Fibroblast of lung (primary cell): ENCODE measurements around the gene FOXP2. TPM values are rescaled to one million over a fixed set of nuclear protein-coding genes. Genes with fewer than 3 reads are reported as not detected.
A peak's percentile ranks its signal among the peaks of the same experiment; 100 is the strongest.

ENCODE experiments used
- DNase-seq, 2 donors: peaks; one replicate each; pipeline versions ENCODE4 v3.0.0 to v3.0.0-alpha.2; 2010; ENCODE audit warnings: low read depth in 2 of 2
- H2AFZ ChIP-seq: 2 replicates; pipeline ENCODE4 v1.5.1; 2012; ENCODE audit warnings: low read length, control low read depth, inconsistent platforms
- H3K27ac ChIP-seq: 2 replicates; pipeline ENCODE4 v1.5.1; 2011; ENCODE audit warnings: low read length, control low read depth; ENCODE audit not compliant: insufficient read depth
- H3K27me3 ChIP-seq: 2 replicates; pipeline ENCODE4 v1.5.1; 2011; ENCODE audit warnings: mild to moderate bottlenecking, low read length; ENCODE audit not compliant: control insufficient read depth, insufficient read depth
- H3K36me3 ChIP-seq: 2 replicates; pipeline ENCODE4 v1.5.1; 2011; ENCODE audit warnings: low read length; ENCODE audit not compliant: control insufficient read depth, insufficient read depth
- H3K4me1 ChIP-seq: 2 replicates; pipeline ENCODE4 v1.5.1; 2011; ENCODE audit warnings: low read length; ENCODE audit not compliant: control insufficient read depth, insufficient read depth; ENCODE audit errors: extremely low read depth
- H3K4me2 ChIP-seq: 2 replicates; pipeline ENCODE4 v1.5.1; 2011; ENCODE audit warnings: low read length, control low read depth; ENCODE audit not compliant: insufficient read depth; ENCODE audit errors: extremely low read depth
- H3K4me3 ChIP-seq, 4 experiments: fragments of 200-600 bp in 1 of 4; sonication (generic) in 1 of 4; replicated peaks in 1 of 4; 2 replicates each; pipeline ENCODE4 v1.5.1; 2011 to 2016; ENCODE audit warnings: low read length in 4 of 4, low read depth in 3 of 4, mild to moderate bottlenecking in 3 of 4, control low read depth in 2 of 4, inconsistent platforms in 1 of 4, mixed read lengths in 1 of 4; ENCODE audit not compliant: insufficient read depth in 1 of 4; ENCODE audit errors: control extremely low read depth in 1 of 4
- H3K79me2 ChIP-seq: 2 replicates; pipeline ENCODE4 v1.5.1; 2012; ENCODE audit warnings: mild to moderate bottlenecking, low read length, inconsistent platforms; ENCODE audit not compliant: control insufficient read depth, insufficient read depth
- H3K9ac ChIP-seq: 2 replicates; pipeline ENCODE4 v1.5.1; 2011; ENCODE audit warnings: mild to moderate bottlenecking, low read length, control low read depth; ENCODE audit not compliant: insufficient read depth
- H3K9me3 ChIP-seq: 2 replicates; pipeline ENCODE4 v1.5.1; 2012; ENCODE audit warnings: low read depth, low read length; ENCODE audit not compliant: control insufficient read depth, insufficient read depth
- H4K20me1 ChIP-seq: 2 replicates; pipeline ENCODE4 v1.5.1; 2011; ENCODE audit warnings: low read length; ENCODE audit not compliant: control insufficient read depth, insufficient read depth; ENCODE audit errors: extremely low read depth
- CTCF ChIP-seq, 2 donors: IDR thresholded peaks in 1 of 2; conservative IDR thresholded peaks in 1 of 2; 1 replicate in 1 of 2; 2 replicates in 1 of 2; pipeline ENCODE4 v1.5.1; 2011 to 2012; ENCODE audit warnings: low read length in 2 of 2, control low read depth in 1 of 2, inconsistent platforms in 1 of 2, low read depth in 1 of 2, mild to moderate bottlenecking in 1 of 2
- EZH2 ChIP-seq: IDR thresholded peaks from 2 replicates; pipeline ENCODE4 v1.5.1; 2012; ENCODE audit warnings: low read length, control low read depth, mild to moderate bottlenecking; ENCODE audit errors: missing control alignments
- polyA plus RNA-seq, 2 donors: library from polyadenylated mRNA; depleted of rRNA in 1 of 2; stranded (reverse) in 1 of 2; unstranded in 1 of 2; fragments of >200 nt; gene quantifications; 2 replicates each; pipeline ENCODE4 v1.2.1, GENCODE V29; 2011 to 2012; ENCODE audit warnings: missing spikeins in 1 of 2
- total RNA-seq: library from RNA; depleted of rRNA; stranded (reverse); fragments of >200 nt; gene quantifications from 2 replicates; pipeline ENCODE4 v1.2.1, GENCODE V29; 2014

Gene FOXP2
- total and polyA plus RNA-seq, 2 donors (not counting 1 experiment from before 2014, with no cell fraction given), result 2.8 to 8.4 TPM

- no peak overlapping the region for H3K9ac ChIP-seq
- no peaks in the 10 kb centered on the region for H4K20me1 ChIP-seq
- H3K4me3 ChIP-seq, result no peak overlapping the region
- TF ChIP-seq EZH2 (no peak), CTCF (conservative IDR thresholded peaks at IDR 0.05 in 1 of 2, IDR thresholded peaks at IDR 0.05 in 1 of 2; ENCODE audit: low read depth in 1 of 2, low read length in 2 of 2) (no peak)
- H3K4me1 ChIP-seq, result no peaks in the 10 kb centered on the region
- H3K27me3 ChIP-seq, result no peaks in the 10 kb centered on the region
- no peak for DNase-seq
- no peaks in the 10 kb centered on the region for H3K36me3 ChIP-seq
- H2AFZ ChIP-seq, result no peak overlapping the region
- H3K9me3 ChIP-seq, result no peaks in the 10 kb centered on the region
- no peak overlapping the region for H3K27ac ChIP-seq
- no peak overlapping the region for H3K4me2 ChIP-seq
- H3K79me2 ChIP-seq, result no peaks in the 10 kb centered on the region
Measured at GRCh38 chr7:114708646-114709045, 294.0 kb downstream of the FOXP2 start.

GRCh38 chr7:114710499-114710898 is 295.9 kb downstream of the FOXP2 start:
- Histone ChIP-seq H3K9me3 (no peaks in the 10 kb centered on the region), H3K27me3 (no peaks in the 10 kb centered on the region), H2AFZ (no peak overlapping the region), H3K4me3 (no peak overlapping the region), H3K4me1 (no peaks in the 10 kb centered on the region), H3K4me2 (no peak overlapping the region), H3K36me3 (no peaks in the 10 kb centered on the region), H3K27ac (no peak overlapping the region), H4K20me1 (no peaks in the 10 kb centered on the region), H3K79me2 (no peaks in the 10 kb centered on the region), H3K9ac (no peak overlapping the region)
- DNase-seq, result no peak
- TF ChIP-seq CTCF (conservative IDR thresholded peaks at IDR 0.05 in 1 of 2, IDR thresholded peaks at IDR 0.05 in 1 of 2; ENCODE audit: low read depth in 1 of 2, low read length in 2 of 2) (no peak), EZH2 (no peak)

- H3K27ac ChIP-seq, result no peak overlapping the region
- no peak overlapping the region for H2AFZ ChIP-seq
- no peaks in the 10 kb centered on the region for H3K79me2 ChIP-seq
- no peaks in the 10 kb centered on the region for H4K20me1 ChIP-seq
- H3K36me3 ChIP-seq, result no peaks in the 10 kb centered on the region
- no peak overlapping the region for H3K9ac ChIP-seq
- peak in 1 of 2 donors; percentile 15 for DNase-seq
- H3K9me3 ChIP-seq, result no peaks in the 10 kb centered on the region
- H3K4me1 ChIP-seq, result no peaks in the 10 kb centered on the region
- no peak overlapping the region for H3K4me2 ChIP-seq
- H3K4me3 ChIP-seq, result no peak overlapping the region
- H3K27me3 ChIP-seq, result no peaks in the 10 kb centered on the region
- TF ChIP-seq EZH2, result no peak
- TF ChIP-seq CTCF (conservative IDR thresholded peaks at IDR 0.05 in 1 of 2, IDR thresholded peaks at IDR 0.05 in 1 of 2; ENCODE audit: low read depth in 1 of 2, low read length in 2 of 2), result no peak
Measured at GRCh38 chr7:114711241-114711640, 296.6 kb downstream of the FOXP2 start.
